RKO (cell line): ENCODE measurements around the gene OTUB2.
A peak's percentile ranks its signal among the peaks of the same experiment; 100 is the strongest.

Experiments used
- DNase-seq: peaks from one replicate; pipeline ENCODE4 v3.0.0-alpha.2; 2016; ENCODE audit warnings: low spot score

Gene OTUB2

GRCh38 chr14:94041551-94042346 is 15.6 kb downstream of the OTUB2 start:
- DNase-seq: no peak

GRCh38 chr14:94042433-94043091 is 16.4 kb downstream of the OTUB2 start:
- DNase-seq: no peak

DNA sequence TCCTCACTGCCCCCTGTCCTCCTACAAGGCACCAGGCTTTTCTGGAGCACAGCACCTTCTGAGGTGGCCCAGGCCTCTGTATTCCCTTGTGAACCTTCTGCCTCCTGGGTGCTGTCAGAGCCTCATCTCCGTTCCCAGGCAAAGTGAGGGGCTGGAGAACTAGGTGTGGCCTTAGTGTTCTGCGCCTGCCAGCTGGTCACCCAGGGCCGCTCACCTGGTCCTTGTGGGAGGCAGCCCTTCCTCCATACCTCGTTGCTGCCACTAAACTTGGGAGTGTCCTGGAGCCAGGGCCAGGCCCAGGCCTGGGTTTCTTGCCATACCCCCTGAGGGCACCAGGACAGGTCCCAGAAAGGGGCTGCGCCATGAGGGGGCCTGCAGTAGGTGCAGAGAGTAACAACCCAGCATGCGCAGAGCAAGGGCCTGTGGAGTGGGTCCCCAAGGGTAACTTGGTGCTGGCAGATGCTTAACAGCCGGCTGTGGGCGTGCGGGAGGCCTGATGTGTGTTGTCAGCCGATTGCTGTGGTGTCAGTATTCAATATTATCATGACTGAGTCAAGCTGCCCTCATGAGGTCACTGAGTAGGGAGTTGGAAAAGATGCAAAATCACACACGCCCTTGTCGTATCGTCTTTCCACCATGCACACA is 17.1 kb downstream of the OTUB2 start:
- no peak for DNase-seq

DNA sequence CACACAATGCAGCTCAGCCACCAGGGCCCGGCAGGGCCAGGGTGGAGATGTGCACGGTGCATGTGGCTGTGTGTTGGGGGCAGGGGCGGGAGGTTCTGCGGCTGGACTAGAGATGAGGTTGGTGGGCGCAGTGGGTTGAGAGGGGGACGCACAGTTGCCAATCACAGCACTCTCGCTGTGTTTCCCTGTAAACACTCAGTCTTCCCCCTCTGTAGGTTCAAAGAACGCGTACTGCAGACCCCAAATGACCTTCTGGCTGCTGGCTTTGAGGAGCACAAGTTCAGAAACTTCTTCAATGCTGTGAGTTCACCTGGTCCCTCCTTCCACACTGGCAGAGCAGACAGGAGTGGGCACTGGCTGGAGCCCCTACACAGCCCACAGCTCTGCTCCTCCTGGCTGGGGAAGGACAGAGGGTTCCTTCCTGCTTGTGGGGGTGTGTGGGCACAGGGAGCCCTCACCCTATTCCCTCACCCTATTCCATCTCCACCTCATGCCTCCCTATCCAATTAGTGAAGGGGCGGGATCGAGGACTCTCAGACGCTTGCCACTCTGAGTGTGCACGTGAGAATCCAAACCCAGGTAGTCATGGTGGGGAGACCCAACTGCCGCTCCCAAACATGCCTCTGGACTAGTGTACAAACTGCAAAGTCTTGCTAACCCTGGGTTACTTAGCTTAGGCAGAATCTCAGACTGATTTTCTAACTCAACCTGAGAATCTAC is 17.8 kb downstream of the OTUB2 start:
- DNase-seq: no peak

- DNase-seq: no peak
Observed at GRCh38 chr14:94044476-94045091, 18.4 kb downstream of the OTUB2 start.

DNA sequence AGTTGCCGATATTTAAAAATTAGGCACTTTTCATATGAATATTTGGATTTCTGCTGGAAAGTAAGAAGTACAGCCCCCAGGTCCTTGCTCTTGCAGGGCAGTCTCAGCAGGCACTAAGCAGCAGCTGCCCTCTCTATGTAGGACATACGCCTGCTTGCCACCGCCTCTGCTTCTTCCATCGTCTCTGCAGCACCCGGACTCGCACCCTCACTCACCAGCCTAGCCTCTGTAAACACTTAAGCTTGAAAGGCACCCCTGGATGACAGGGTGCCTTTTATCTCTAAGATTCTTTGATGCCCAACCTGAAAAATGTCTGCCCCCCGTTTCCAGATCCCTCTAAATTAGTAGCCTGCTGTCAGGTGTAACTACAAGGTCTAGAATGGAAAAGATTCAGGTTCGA is 19.0 kb downstream of the OTUB2 start:
- no peak for DNase-seq

DNA sequence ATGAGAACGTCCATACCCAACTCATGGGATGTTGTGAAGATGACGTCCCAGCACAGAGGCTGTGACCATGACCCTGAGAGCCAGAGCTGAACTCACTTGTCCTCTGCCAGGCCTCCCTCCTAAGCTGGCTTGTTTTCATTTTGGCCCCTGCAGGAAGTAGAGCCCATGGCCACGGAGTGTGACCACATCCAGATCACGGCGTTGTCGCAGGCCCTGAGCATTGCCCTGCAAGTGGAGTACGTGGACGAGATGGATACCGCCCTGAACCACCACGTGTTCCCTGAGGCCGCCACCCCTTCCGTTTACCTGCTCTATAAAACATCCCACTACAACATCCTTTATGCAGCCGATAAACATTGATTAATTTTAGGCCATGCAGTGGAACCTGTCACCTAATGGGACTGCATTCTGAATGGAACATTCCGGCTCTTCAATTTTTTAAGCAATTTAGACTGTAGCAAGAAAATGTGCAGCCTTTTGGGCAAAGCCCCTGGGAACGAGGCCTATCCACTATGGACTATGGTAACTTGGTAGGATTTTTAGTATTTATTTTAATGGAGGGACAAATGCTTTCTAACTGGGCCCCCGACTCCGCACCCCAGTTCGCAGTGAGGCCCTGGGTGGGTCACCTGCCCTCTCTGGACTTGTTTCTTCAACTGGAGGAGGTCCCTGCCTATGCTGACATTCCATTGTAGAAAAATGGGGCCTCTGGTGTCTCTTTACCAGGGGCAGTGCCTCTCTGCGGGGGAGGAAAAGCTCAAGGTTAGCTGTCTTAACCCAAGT is 19.6 kb downstream of the OTUB2 start:
- no peak for DNase-seq

DNA sequence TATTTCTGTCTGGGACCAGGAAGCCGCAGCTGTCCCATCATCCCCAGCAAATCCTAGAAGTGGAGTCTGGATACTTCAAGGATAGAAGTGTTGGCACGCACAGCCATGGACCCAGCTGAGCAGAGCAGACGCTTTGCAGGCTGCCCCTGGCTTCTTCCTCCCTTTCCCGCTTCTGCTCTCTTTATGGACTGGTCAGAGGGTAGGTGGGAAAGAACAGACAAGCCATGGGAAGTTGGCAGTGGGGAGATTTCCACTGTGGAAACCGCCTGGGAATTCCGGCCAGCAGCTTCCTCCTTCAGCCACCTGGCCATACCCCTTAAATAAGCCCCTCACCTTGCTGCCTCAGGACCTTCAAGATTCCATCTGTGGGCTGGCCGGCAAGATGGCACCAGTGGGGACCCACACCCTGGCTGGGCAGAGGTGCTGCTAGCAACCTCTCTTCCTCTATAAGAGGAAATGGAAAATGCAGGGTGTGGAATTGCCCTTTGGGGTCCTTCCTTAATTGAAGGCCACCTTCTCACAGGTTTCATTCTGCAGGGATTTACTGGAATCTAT is 20.6 kb downstream of the OTUB2 start:
- DNase-seq: no peak

DNA sequence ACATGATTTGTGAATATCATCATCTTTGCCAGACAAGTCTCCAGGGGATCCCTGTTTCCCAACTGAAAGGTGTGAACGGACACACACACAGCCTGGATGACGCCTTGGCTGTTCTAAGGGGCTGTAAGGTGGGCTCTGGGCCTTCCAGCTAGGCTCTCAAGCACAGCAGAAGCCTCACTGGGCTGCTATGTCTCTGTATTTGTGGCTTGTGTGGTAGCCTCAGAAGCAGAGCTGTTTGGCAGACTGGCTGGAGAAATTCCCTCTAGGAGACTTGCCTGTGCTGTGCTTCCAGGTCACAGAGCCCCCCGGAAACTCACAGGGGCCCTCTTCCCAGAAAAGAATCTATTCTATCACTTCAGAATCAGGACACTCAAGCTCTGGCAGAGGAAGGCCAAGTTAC is 21.4 kb downstream of the OTUB2 start:
- no peak for DNase-seq

- DNase-seq: no peak
Observed at GRCh38 chr14:94048691-94049624, 22.8 kb downstream of the OTUB2 start.

- no peak for DNase-seq
Observed at GRCh38 chr14:94049625-94050023, 23.5 kb downstream of the OTUB2 start.

- no peak for DNase-seq
Observed at GRCh38 chr14:94050231-94050880, 24.2 kb downstream of the OTUB2 start.

- peak; percentile 31 for DNase-seq
Observed at GRCh38 chr14:94051115-94051514, 25.0 kb downstream of the OTUB2 start.

- DNase-seq: no peak
Observed at GRCh38 chr14:94051779-94052178, 25.6 kb downstream of the OTUB2 start.

GRCh38 chr14:94052199-94052598 is 26.1 kb downstream of the OTUB2 start:
- DNase-seq: no peak

DNA sequence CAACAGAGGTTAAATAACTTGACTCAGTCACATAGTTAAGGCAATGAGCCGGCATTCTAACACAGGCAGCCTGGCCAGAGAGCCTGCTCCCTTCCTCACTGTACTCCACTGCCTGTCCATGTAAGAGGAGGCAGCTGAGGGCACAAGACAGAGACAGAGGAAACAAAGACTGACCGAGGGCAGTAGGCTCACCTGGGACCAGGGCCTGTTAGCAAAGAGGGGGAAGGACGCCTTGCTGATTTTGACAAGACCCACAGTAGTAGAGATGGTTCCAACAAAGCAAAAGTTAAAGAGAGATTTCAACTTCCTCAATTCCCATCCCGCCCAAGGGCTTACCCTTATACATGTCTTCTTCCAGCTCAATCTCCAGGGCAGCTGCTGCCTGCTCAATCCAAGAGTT is 26.5 kb downstream of the OTUB2 start:
- no peak for DNase-seq

- no peak for DNase-seq
Observed at GRCh38 chr14:94054401-94054800, 28.3 kb downstream of the OTUB2 start.

- no peak for DNase-seq
Observed at GRCh38 chr14:94054936-94055335, 28.8 kb downstream of the OTUB2 start.

DNA sequence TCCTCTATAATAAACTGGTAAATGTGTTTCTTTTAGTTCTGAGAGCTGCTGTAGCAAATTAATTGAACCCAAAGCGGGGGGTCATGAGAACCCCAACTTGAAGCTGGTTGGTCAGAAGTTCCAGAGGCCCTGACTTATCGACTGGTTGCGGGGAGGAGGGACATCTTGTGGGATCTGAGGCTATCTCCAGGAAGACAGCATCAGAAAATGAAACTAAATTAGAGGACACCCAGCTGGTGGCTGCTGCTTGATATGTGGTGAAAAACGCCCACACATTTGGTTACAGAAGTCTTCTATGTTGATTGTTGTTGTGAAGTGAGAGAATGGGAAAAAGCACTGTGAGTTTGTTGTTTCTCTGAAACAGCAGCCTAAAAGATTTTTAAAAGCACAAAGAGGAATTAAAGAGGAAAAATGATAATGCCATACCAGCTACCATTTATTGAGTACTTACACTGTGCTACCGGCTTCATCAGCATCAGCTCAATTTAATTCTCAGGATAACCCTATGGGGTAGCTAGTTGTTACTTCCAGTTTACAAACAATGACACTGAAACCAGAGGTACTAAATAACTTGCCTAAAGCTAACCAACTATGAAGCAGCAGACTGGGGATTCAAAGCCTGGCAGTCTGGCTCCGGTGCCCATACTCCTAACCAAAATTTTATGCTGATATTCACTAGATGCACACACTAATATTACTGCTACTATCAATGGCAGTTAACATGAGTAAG is 30.6 kb downstream of the OTUB2 start:
- DNase-seq: no peak
